ENCODE data around the gene C12orf42.
"Not testable (repeated sequence)": the region's sequence is repeated elsewhere in the genome, so short reads cannot be mapped to it uniquely, and the experiment has no call there.

The C12orf42 gene

DNA sequence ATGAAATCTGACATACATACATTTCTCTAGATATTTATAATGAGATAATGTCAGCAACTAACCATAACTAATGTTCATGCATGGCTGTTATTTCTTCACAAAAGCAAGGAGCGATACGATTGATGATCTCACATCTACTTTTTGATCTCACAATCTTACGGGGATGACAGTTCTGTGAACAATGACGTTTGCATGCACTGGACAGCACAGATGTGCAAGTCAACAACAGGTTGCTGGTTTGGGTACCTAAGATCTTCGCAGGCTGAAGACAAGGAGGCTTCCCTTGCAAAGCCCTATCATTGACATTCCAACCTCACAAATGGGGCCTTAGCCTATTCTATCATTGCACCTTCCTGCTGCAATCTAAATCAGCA is 53.6 kb downstream of the C12orf42 start:
- Histone ChIP-seq H3K4me1 (ENCODE audit: control insufficient read depth, insufficient read depth, low read length) (peaks cover 3% of the 10 kb centered on the region), H3K9me3 (ENCODE audit: control insufficient read depth, insufficient read depth, low read length) (no peaks in the 10 kb centered on the region), H3K4me3 (ENCODE audit: low read depth, low read length) (no peak overlapping the region), H3K9ac (ENCODE audit: low read depth, low read length) (no peak overlapping the region), H3K36me3 (ENCODE audit: control insufficient read depth, insufficient read depth, low read length) (no peaks in the 10 kb centered on the region), H3K27me3 (ENCODE audit: control insufficient read depth, insufficient read depth, low read length) (no peaks in the 10 kb centered on the region)

DNA sequence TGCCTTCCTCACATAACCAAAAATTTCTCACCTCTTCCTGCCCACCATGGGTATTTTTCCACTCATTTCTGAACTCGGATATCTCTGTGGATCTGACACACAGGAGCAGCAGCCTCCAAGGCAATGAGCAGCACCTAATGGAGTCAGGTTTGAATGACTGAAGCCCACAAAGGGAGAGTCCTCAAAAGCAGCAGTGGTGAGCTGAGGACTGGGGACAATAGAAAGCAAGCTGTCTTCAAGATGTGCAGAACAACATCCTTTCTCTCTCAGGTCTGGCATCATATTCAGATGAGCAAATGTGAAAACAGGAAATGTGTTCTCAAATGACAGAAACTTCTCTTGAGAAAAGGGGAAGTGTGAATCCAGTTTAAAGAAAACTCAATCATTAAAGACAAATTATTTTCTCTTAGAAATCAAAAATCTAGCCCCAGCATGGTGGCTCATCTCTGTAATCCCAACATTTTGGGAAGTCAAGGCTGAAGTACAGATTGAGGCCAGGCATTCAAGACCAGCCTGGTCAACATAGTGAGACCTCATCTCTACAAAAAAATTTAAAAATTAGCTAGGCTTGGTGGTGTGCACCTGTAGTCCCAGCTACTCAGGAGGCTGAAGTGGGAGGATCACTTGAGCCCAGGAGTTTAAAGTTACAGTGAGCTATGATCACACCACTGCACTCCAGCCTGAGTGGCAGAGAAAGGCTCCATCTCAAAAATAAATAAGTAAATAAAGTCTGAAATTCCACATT is 54.2 kb downstream of the C12orf42 start:
- H3K9me3 ChIP-seq (ENCODE audit: control insufficient read depth, insufficient read depth, low read length) = no peaks in the 10 kb centered on the region
- H3K27me3 ChIP-seq (ENCODE audit: control insufficient read depth, insufficient read depth, low read length) = no peaks in the 10 kb centered on the region
- no peak overlapping the region for H3K4me3 ChIP-seq (ENCODE audit: low read depth, low read length)
- H3K9ac ChIP-seq (ENCODE audit: low read depth, low read length) = no peak overlapping the region
- H3K36me3 ChIP-seq (ENCODE audit: control insufficient read depth, insufficient read depth, low read length) = no peaks in the 10 kb centered on the region
- H3K4me1 ChIP-seq (ENCODE audit: control insufficient read depth, insufficient read depth, low read length) = peaks cover 3% of the 10 kb centered on the region

DNA sequence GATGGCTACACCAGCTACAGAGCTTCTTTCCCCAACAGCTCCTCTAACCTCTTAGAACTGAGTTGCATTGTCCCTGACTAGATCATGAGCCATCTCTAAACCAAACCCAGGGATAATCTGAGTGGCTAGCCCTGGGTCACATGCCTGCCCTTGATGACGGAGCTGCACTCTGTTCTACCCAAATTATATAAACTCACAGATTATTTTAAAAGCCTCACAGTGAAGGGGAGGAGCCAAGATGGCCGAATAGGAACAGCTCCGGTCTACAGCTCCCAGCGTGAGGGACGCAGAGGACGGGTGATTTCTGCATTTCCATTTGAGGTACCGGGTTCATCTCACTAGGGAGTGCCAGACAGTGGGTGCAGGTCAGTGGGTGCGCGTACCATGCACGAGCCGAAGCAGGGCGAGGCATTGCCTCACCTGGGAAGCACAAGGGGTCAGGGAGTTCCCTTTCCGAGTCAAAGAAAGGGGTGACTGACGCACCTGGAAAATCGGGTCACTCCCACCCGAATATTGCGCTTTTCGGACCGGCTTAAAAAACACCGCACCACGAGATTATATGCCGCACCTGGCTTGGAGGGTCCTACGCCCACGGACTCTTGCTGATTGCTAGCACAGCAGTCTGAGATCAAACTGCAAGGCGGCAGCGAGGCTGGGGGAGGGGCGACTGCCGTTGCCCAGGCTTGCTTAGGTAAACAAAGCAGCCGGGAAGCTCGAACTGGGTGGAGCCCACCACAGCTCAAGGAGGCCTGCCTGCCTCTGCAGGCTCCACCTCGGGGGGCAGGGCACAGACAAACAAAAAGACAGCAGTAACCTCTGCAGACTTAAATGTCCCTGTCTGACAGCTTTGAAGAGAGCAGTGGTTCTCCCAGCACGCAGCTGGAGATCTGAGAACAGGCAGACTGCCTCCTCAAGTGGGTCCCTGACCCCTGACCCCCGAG is 61.3 kb downstream of the C12orf42 start:
- H3K36me3 ChIP-seq (ENCODE audit: control insufficient read depth, insufficient read depth, low read length); H3K9me3 ChIP-seq (ENCODE audit: control insufficient read depth, insufficient read depth, low read length); H3K4me1 ChIP-seq (ENCODE audit: control insufficient read depth, insufficient read depth, low read length); H3K27me3 ChIP-seq (ENCODE audit: control insufficient read depth, insufficient read depth, low read length); H3K9ac ChIP-seq (ENCODE audit: low read depth, low read length): not testable (repeated sequence)
- peak overlapping the region; percentile 18 for H3K4me3 ChIP-seq (ENCODE audit: low read depth, low read length)

DNA sequence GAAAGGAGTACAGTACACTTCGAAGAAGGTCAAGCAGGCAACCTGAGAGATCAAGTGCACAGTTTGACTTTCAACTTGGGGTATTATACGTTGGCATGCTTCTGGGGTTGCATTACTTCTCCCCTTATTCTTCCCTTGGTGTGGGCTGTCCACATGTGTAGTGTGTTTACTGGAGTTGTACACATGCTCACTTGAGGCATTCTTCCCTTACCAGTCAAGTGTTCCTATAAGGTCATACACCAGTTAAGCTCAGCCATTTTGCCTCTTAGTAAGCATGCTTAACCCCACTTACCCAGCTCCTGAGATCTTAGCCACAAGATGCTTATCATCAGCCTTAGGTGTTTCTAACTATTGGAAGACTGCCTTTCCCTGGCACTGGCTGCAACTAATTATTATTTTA is 63.8 kb downstream of the C12orf42 start:
- H3K9me3 ChIP-seq (ENCODE audit: control insufficient read depth, insufficient read depth, low read length) = peaks cover 5% of the 10 kb centered on the region
- H3K4me3 ChIP-seq (ENCODE audit: low read depth, low read length) = no peak overlapping the region
- no peaks in the 10 kb centered on the region for H3K4me1 ChIP-seq (ENCODE audit: control insufficient read depth, insufficient read depth, low read length)
- no peak overlapping the region for H3K9ac ChIP-seq (ENCODE audit: low read depth, low read length)
- H3K27me3 ChIP-seq (ENCODE audit: control insufficient read depth, insufficient read depth, low read length) = no peaks in the 10 kb centered on the region
- no peaks in the 10 kb centered on the region for H3K36me3 ChIP-seq (ENCODE audit: control insufficient read depth, insufficient read depth, low read length)

DNA sequence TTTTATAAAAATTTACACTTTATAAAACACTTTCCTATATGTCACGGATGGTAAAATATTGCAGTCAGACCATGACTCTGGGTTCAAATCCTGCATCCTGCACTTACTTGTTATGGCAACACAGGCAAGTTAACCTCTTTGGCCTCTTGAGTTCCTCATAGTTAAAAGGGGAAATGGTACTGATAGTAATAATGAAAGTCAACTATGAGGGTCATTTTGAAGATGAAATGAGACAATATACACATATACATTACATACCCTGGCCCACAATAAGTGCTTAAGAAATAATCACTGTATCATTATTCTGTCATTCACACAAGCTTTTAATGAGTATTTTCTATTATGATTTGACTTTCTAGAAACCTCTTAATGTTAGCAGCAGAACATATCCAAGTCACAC is 64.4 kb downstream of the C12orf42 start:
- H3K4me1 ChIP-seq (ENCODE audit: control insufficient read depth, insufficient read depth, low read length) = no peaks in the 10 kb centered on the region
- H3K9me3 ChIP-seq (ENCODE audit: control insufficient read depth, insufficient read depth, low read length) = peaks cover 5% of the 10 kb centered on the region
- no peak overlapping the region for H3K4me3 ChIP-seq (ENCODE audit: low read depth, low read length)
- H3K27me3 ChIP-seq (ENCODE audit: control insufficient read depth, insufficient read depth, low read length) = no peaks in the 10 kb centered on the region
- H3K9ac ChIP-seq (ENCODE audit: low read depth, low read length) = no peak overlapping the region
- no peaks in the 10 kb centered on the region for H3K36me3 ChIP-seq (ENCODE audit: control insufficient read depth, insufficient read depth, low read length)

DNA sequence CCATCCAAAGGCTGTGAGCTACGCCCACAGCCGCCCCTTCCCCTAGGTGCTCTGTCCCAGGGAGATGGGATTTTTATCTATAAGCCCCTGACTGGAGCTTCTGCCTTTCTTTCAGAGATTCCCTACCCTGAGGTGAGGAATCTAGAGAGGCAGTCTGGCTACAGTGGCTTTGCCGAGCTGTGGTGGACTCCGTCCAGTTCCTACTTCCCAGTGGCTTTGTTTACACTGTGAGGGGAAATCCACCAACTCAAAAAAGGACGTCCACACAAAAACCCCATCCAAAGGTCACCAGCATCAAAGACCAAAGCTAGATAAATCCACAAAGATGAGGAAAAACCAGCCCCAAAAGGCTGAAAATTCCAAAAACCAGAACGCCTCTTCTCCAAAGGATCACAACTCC is 70.1 kb downstream of the C12orf42 start:
- not testable (repeated sequence) for H3K36me3 ChIP-seq (ENCODE audit: control insufficient read depth, insufficient read depth, low read length); H3K9me3 ChIP-seq (ENCODE audit: control insufficient read depth, insufficient read depth, low read length); H3K27me3 ChIP-seq (ENCODE audit: control insufficient read depth, insufficient read depth, low read length); H3K4me1 ChIP-seq (ENCODE audit: control insufficient read depth, insufficient read depth, low read length); H3K9ac ChIP-seq (ENCODE audit: low read depth, low read length); H3K4me3 ChIP-seq (ENCODE audit: low read depth, low read length)

DNA sequence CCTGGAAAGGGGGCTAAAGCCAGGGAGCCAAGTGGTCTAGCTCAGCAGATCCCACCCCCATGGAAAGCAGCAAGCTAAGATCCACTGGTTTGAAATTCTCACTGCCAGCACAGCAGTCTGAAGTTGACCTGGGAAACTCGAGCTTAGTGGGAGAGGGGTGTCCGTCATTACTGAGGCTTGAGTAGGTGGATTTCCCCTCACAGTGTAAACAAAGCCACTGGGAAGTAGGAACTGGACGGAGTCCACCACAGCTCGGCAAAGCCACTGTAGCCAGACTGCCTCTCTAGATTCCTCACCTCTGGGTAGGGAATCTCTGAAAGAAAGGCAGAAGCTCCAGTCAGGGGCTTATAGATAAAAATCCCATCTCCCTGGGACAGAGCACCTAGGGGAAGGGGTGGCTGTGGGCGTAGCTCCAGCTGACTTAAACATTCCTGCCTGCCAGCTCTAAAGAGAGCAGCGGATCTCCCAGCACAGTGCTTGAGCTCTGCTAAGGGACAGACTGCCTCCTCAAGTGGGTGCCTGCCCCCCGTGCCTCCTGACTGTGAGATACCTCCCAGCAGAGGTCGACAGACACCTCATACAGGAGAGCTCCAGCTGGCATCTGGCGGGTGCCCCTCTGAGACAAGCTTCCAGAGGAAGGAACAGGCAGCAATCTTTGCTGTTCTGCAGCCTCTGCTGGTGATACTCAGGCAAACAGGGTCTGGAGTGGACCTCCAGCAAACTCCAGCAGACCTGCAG is 70.8 kb downstream of the C12orf42 start:
- not testable (repeated sequence) for H3K36me3 ChIP-seq (ENCODE audit: control insufficient read depth, insufficient read depth, low read length); H3K9ac ChIP-seq (ENCODE audit: low read depth, low read length); H3K9me3 ChIP-seq (ENCODE audit: control insufficient read depth, insufficient read depth, low read length); H3K27me3 ChIP-seq (ENCODE audit: control insufficient read depth, insufficient read depth, low read length); H3K4me3 ChIP-seq (ENCODE audit: low read depth, low read length); H3K4me1 ChIP-seq (ENCODE audit: control insufficient read depth, insufficient read depth, low read length)

DNA sequence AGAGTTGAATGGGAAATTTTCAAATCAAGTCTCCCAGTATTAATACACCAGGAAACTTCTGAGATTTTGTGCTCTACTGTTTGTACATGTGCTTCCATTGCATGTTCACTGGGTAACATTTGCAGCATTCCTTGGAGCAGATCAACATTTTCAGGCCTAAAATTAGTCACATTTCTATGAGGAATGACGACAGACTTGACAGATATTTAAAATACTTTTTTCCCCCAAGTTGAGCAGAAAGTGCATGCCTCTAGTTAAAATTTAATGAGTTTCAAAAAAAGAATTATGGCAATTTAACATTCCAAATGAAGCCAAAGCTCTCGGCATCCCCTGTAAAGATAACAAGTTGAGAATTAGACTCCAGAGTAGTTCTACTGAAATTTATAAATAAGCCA is 72.3 kb downstream of the C12orf42 start:
- Histone ChIP-seq H3K27me3 (ENCODE audit: control insufficient read depth, insufficient read depth, low read length) (no peaks in the 10 kb centered on the region), H3K36me3 (ENCODE audit: control insufficient read depth, insufficient read depth, low read length) (no peaks in the 10 kb centered on the region), H3K4me3 (ENCODE audit: low read depth, low read length) (no peak overlapping the region), H3K4me1 (ENCODE audit: control insufficient read depth, insufficient read depth, low read length) (peaks cover 10% of the 10 kb centered on the region), H3K9me3 (ENCODE audit: control insufficient read depth, insufficient read depth, low read length) (no peaks in the 10 kb centered on the region), H3K9ac (ENCODE audit: low read depth, low read length) (no peak overlapping the region)

DNA sequence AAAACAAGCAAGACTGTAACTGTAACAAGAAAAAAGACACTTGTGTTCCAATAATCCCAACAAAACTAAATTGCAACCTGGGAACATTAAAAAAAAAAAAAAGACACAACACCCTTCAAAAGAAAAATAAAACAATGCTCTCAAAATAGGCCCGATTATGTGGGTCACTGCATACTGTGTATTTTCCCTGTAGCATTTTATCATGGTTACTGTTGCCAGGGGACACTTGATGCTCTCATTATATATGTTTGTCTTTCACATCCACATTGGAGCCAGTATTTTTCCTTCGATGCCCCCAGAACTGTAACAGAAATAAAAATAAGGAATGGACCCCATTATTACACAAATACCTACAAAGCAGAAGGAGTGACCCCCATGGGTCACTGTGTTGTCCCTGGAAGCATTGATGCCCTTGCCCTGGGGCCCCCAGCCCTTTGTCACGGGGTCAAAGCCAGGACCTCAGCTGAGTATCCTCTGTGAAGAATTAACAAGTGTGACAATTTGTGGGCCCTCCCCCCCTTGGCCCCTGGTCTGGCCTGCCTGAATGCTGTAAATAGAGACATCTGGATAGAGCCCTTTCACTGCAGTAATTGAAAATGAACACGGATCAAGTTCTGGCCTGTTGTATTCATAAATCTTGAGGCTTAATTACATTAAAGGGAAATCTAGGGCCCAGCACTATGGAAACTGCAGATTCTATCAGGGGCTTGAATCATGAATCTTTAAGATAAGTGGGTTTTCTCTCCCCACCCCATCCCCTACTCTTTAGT is 72.8 kb downstream of the C12orf42 start:
- Histone ChIP-seq H3K9ac (ENCODE audit: low read depth, low read length) (no peak overlapping the region), H3K4me1 (ENCODE audit: control insufficient read depth, insufficient read depth, low read length) (peaks cover 10% of the 10 kb centered on the region), H3K4me3 (ENCODE audit: low read depth, low read length) (no peak overlapping the region), H3K27me3 (ENCODE audit: control insufficient read depth, insufficient read depth, low read length) (no peaks in the 10 kb centered on the region), H3K36me3 (ENCODE audit: control insufficient read depth, insufficient read depth, low read length) (no peaks in the 10 kb centered on the region), H3K9me3 (ENCODE audit: control insufficient read depth, insufficient read depth, low read length) (no peaks in the 10 kb centered on the region)

DNA sequence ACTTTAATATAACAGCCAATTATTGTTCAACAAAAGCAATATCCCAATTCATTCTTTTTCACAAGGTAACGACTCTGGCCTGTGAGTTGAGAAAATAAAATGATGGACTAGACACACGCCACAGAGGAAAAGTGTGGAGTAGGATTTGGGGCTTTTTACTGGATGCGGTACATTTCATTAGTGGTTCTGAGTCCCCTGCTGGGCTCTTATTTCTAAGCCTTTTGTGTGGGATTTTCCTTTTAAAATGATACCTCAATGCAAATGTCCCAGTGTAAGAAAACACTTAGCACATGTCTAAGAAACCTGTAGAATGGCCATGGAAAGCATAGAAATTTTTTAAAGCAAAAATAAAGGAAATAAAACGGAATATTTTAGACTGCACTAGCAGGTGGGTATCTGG is 73.4 kb downstream of the C12orf42 start:
- Histone ChIP-seq H3K9ac (ENCODE audit: low read depth, low read length) (no peak overlapping the region), H3K9me3 (ENCODE audit: control insufficient read depth, insufficient read depth, low read length) (no peaks in the 10 kb centered on the region), H3K4me1 (ENCODE audit: control insufficient read depth, insufficient read depth, low read length) (peaks cover 10% of the 10 kb centered on the region), H3K27me3 (ENCODE audit: control insufficient read depth, insufficient read depth, low read length) (no peaks in the 10 kb centered on the region), H3K4me3 (ENCODE audit: low read depth, low read length) (no peak overlapping the region), H3K36me3 (ENCODE audit: control insufficient read depth, insufficient read depth, low read length) (no peaks in the 10 kb centered on the region)

DNA sequence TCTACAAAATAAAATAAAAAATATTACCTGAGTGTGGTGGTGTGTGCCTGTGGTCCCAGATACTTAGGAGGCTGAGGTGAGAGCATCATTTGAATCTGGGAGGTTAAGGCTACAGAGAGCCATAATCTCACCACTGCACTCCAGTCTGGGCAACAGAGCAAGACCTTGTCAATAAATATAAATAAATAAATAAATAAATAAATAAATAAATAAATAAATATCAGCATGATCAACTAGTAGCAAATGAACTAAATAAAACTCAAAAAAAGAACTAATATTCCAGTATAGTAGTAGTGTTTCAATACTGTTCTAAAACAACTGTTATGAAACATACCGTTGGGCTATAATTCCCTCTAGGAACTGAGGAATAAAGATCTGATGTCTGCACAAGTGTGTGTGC is 74.4 kb downstream of the C12orf42 start:
- H3K4me1 ChIP-seq (ENCODE audit: control insufficient read depth, insufficient read depth, low read length) = peaks cover 10% of the 10 kb centered on the region
- H3K9me3 ChIP-seq (ENCODE audit: control insufficient read depth, insufficient read depth, low read length) = no peaks in the 10 kb centered on the region
- no peak overlapping the region for H3K4me3 ChIP-seq (ENCODE audit: low read depth, low read length)

More for the DNA sequence above, 74.4 kb downstream of the C12orf42 start:
- Histone ChIP-seq H3K9ac (ENCODE audit: low read depth, low read length) (no peak overlapping the region), H3K36me3 (ENCODE audit: control insufficient read depth, insufficient read depth, low read length) (no peaks in the 10 kb centered on the region), H3K27me3 (ENCODE audit: control insufficient read depth, insufficient read depth, low read length) (no peaks in the 10 kb centered on the region)
